GM19023 (cell line): ENCODE data around the gene BEND5.

Source experiments
- ATAC-seq: cut with Tn5 transposase; IDR thresholded peaks from one replicate; pipeline ENCODE4 v1.9.1; 2021; ENCODE audit warnings: mild to moderate bottlenecking, moderate library complexity; ENCODE audit not compliant: unreplicated experiment

BEND5 gene, protein sequence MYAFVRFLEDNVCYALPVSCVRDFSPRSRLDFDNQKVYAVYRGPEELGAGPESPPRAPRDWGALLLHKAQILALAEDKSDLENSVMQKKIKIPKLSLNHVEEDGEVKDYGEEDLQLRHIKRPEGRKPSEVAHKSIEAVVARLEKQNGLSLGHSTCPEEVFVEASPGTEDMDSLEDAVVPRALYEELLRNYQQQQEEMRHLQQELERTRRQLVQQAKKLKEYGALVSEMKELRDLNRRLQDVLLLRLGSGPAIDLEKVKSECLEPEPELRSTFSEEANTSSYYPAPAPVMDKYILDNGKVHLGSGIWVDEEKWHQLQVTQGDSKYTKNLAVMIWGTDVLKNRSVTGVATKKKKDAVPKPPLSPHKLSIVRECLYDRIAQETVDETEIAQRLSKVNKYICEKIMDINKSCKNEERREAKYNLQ

GRCh38 chr1:48776393-48777218, at the start of gene BEND5:
Gene BEND5 (minus strand): TSS chr1:48776891. CDS start chr1:48776831, 60 bp downstream.
- peak; percentile 51 for ATAC-seq

DNA sequence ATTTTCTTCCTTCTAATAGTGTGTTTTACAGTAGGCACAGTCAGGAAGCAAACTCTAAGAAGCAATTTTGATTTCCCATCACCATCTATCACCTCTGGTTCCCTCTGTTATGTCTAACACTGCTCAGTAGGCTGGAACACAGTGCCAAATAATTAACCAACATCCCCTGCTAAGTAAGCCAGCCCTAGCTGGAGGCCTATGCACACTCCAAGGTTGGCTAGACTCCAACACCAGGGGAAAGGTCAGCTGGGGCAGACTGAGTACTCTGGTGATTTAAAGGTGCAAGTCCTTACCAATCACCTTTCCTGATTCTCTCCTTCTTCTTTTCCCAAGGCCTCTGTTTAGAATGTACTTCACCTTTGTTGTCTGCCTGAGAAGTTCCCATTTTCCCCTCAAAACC, 46.5 kb upstream of the BEND5 start:
- ATAC-seq = no peak

DNA sequence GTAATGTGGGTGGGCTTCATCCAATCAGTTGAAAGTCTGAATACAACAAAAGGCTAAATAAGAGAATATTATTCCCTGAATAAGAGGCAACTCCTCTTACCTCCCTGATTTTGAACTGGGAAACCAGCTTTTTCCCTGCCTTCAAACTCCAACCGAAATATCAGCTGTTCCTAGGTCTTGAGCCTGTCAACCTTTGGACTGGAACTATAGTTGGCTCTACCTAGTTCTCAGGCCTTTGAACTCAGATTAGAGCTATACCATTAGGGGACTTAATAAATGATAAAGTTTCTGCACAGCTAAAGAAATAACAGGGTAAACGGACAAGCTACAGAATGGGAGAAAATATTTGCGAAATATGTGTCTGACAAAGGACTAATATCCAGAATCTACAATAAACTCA, 43.8 kb upstream of the BEND5 start:
- ATAC-seq = no peak

DNA sequence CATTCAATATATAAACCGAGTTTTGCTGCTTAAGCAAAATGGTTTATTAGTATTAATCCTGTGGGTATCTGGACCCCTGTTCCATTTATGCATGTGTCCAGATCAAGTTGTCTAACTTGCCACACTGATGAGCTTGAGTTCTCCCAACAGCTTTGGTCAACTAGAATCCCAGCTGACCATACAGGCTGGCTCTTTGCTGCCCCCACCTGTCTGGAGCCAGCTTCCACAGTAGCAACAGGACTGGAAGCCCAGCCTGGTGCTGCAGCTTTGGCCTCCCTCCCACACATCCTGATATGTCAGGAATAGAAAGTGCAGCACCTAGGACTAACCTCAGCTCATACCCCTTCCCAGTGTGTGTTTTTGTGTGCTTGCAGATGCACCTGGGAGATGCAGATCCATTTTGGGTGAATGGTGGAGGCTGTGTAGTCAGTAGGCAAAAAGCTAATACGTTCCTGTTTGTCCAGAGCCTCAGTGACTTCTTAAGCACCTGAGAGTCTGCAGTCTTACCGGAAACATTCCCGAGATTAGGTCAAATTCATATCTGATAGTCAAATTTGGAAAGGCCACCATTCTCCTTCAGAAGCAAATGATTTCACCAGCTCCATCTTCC, 40.9 kb upstream of the BEND5 start:
- peak; percentile 69 for ATAC-seq

- no peak for ATAC-seq
Observed at GRCh38 chr1:48810740-48811139, 34.0 kb upstream of the BEND5 start.

GRCh38 chr1:48808496-48808895, 31.8 kb upstream of the BEND5 start:
- ATAC-seq = no peak

GRCh38 chr1:48807554-48808260, 31.0 kb upstream of the BEND5 start:
- no peak for ATAC-seq

- no peak for ATAC-seq
Observed at GRCh38 chr1:48803474-48803873, 26.8 kb upstream of the BEND5 start.

DNA sequence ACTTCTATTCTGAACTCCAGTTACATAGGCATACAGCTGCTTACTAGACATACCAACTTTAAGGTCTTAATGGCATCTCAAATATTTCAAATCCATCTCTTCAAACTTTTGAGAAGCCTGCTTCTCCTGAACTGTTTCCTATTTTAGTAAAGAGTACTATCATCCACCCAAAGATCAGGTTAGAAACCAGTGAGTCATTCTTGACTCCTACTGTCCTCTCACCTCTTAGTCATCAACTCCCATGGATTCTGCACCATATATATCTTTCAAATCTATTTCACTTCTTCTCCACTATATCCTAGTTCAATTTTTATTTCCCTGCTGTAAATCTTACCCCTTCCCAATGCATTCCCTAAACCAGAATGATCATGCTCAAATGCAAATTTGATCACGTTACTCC, 18.1 kb upstream of the BEND5 start:
- no peak for ATAC-seq

- ATAC-seq = peak; percentile 65
Observed at GRCh38 chr1:48793863-48794262, 17.2 kb upstream of the BEND5 start.

DNA sequence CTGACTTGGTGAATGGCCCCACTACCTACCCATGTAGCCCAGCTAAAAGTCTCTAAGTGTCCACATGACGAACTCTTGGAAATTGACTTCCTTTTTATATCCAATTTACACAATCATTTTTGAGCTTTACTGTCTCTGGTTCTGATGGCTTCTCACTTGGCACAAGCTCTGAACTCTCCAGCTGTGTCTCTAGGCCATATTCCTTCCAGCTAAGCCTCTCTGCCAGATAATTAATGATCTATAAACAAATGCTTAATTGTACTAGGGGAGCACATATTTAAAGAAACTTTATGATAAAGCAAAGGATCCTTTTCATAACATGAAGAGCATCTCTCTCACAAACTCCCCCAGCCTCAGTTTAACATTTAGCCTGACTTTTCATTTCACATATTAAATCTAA, 16.3 kb upstream of the BEND5 start:
- ATAC-seq = no peak

GRCh38 chr1:48790397-48790796, 13.7 kb upstream of the BEND5 start:
- ATAC-seq = peak; percentile 35

DNA sequence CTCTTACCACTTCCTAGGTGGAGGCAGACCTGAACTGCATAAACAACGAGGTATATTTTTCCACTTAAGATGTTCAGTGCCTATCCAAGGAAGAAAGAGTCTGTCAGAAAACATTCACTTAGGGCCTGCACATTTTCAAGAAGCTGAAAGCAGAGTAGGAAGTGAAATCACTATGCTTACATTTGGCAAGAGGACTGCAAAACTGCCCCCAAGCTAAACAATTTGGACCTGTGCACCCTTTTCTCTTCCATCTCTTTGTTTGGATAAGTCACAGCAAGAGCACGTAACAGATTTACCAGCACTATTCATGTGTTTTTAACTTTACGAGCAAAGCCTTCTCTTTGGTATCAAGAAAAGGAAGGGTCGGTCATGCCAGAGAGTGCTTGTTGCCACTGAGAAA, 13.2 kb upstream of the BEND5 start:
- peak; percentile 28 for ATAC-seq

DNA sequence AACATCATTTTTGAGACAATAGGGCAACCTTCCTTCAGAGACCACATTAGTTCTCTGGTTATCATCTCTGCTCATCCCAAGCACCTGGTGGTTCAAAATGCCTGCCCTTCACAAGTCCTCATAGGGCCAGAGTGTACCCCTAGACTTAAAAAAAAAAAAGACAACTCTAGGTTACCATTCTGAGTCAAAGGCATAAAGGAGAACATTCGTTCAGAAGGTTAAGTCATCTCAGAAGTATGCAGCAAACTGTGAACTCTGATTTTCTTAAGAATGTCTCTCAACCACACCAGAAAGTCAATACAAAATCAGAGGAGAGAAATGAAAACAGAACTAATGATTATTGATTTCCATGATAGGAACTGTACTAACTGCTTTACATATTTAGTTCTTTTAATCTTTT, 9.2 kb upstream of the BEND5 start:
- ATAC-seq = no peak

GRCh38 chr1:48784301-48784700, 7.6 kb upstream of the BEND5 start:
- no peak for ATAC-seq

- ATAC-seq = no peak
Observed at GRCh38 chr1:48777219-48777895, 666 bp upstream of the BEND5 start.

- no peak for ATAC-seq
Observed at GRCh38 chr1:48775831-48776392, 779 bp downstream of the BEND5 start.

- ATAC-seq = peak; percentile 45
Observed at GRCh38 chr1:48773133-48773532, 3.6 kb downstream of the BEND5 start.

DNA sequence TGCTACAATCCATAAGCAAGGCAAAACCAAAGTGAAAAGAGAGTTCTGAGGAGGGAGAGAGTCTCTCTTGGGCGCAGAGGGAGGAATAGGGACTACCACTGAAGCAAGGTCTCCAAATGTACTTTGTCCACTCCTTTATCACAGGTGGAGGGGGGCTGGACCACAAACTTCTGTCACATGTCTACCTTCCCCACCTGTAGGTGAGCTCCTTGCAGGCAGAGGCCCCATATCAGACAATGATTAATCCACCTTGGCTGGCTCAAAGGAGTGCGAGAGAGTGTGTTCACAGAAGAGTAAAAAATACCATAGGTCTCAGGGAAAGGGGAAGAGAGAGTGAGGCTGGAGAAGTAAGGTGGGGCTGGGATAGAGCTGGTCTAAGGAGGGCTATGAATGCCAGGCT, 4.5 kb downstream of the BEND5 start:
- no peak for ATAC-seq

DNA sequence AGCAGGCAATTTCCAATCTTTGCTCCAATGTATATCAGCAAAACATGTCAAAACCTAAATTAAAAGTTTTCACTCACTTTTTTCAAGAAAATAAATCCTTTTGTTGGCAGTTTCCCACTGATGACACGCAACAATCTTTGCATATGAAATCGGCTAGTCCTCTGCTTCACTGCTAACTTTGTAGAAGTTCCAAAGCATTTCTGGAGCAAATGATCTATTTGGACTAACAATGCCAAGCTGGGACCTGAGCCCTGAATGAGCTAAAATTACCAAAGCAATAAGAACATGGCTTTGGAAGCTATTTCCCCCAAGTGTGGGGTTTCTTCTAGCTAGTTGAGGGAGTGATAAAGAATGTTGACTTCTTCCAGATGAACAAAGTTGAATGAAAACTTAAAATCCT, 5.1 kb downstream of the BEND5 start:
- ATAC-seq = no peak
